Activated T-cell treated with anti-CD3 and anti-CD28 coated beads, Interleukin-2, amount 50 U/mL, for 24 hours (primary cell): ENCODE measurements around the gene WHRN.

Source experiments
- DNase-seq: peaks from one replicate; pipeline ENCODE4 v3.0.0-alpha.2; 2020
- H3K27ac Mint-ChIP-seq: 2 replicates; pipeline ENCODE4 v1.8.0; 2020; ENCODE audit warnings: mild to moderate bottlenecking, mixed read lengths
- H3K27me3 Mint-ChIP-seq: 2 replicates; pipeline ENCODE4 v1.8.0; 2020; ENCODE audit warnings: mixed read lengths
- H3K36me3 Mint-ChIP-seq: 2 replicates; pipeline ENCODE4 v1.8.0; 2020; ENCODE audit warnings: low read depth, mixed read lengths
- H3K4me1 Mint-ChIP-seq: 2 replicates; pipeline ENCODE4 v1.8.0; 2020; ENCODE audit warnings: low read depth, mixed read lengths
- H3K4me3 Mint-ChIP-seq: 2 replicates; pipeline ENCODE4 v1.8.0; 2020; ENCODE audit warnings: mild to moderate bottlenecking, moderate library complexity, mixed read lengths
- H3K9me3 Mint-ChIP-seq: 2 replicates; pipeline ENCODE4 v1.8.0; 2020; ENCODE audit warnings: mixed read lengths

WHRN gene

DNA sequence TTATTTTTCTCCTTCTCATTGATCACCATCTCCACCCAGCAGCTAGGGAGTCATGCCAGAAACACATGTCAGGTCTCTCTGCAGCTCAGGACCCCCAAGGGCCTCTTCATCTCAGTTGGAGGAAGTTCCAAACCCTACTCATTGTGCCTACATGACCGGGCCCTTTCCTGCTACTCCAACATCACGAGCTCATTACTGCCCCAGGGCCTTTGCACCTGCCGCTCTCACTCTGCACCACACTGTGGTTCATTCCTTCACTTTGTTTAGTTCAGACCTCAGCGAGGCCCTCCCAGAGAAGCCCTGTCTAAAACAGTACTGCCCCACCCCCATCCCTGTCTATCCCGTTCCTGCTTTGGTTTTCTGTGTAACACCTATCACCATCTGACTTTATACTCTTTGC is 95.4 kb downstream of the WHRN start:
- no peak overlapping the region for H3K27ac Mint-ChIP-seq
- no peaks in the 10 kb centered on the region for H3K27me3 Mint-ChIP-seq
- H3K9me3 Mint-ChIP-seq = no peaks in the 10 kb centered on the region
- H3K4me3 Mint-ChIP-seq = no peak overlapping the region
- DNase-seq = no peak
- H3K4me1 Mint-ChIP-seq = peaks cover 4% of the 10 kb centered on the region
- no peaks in the 10 kb centered on the region for H3K36me3 Mint-ChIP-seq

DNA sequence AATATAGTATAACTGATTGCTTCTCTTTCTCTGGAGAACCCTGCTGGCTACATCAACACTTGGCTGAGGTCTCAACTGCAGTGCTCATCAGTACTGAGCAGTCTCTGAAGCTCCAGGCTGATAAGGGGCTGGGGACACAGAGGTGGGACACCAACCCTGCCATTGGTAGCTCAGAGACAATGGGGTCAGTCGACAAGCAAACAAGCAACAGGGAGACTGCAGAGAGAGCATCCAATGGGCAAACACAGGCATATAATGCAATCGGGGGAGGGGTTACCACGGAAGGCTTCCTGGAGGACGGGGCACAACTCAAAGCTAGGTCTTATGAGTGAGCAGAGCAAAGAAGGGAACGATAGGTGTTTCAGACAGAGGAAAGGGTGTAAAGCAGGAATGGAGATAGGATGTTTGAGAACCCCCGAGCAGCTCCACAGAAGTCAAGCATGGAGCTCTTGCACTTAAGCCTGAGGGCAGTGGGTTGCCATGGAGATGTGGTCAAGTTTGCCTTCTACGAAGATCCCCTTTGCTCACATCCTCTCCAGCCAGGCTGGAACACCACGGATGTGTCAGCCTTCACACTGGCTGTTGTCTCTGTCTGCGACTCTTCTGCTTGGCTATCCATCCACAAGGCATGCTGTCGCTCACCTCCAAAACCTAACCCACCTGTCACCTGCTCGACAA is 96.0 kb downstream of the WHRN start:
- Mint-ChIP-seq H3K36me3 (no peaks in the 10 kb centered on the region), H3K4me1 (peaks cover 4% of the 10 kb centered on the region), H3K4me3 (no peak overlapping the region), H3K9me3 (no peaks in the 10 kb centered on the region), H3K27me3 (no peaks in the 10 kb centered on the region), H3K27ac (no peak overlapping the region)
- DNase-seq = no peak

DNA sequence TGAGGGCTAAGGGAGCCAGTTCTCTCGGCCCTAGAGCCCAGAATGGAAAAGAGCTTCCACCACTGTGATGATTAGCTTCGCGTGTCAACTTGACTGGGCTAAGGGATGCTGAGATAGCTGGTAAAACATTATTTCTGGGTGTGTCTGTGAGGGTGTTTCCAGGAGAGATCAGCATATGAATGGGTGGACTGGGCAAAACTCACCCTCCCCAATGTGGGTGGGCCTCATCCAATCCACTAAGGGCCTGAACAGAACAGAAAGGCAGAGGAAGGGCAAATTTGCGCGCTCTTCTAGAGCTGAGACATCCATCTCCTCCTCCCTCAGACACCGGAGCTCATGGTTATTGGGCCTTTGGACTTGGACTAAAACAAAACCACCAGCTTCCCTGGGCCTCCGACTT is 96.6 kb downstream of the WHRN start:
- Mint-ChIP-seq H3K9me3 (no peaks in the 10 kb centered on the region), H3K36me3 (no peaks in the 10 kb centered on the region), H3K4me1 (peaks cover 4% of the 10 kb centered on the region), H3K27ac (no peak overlapping the region), H3K27me3 (no peaks in the 10 kb centered on the region), H3K4me3 (no peak overlapping the region)
- DNase-seq = no peak

DNA sequence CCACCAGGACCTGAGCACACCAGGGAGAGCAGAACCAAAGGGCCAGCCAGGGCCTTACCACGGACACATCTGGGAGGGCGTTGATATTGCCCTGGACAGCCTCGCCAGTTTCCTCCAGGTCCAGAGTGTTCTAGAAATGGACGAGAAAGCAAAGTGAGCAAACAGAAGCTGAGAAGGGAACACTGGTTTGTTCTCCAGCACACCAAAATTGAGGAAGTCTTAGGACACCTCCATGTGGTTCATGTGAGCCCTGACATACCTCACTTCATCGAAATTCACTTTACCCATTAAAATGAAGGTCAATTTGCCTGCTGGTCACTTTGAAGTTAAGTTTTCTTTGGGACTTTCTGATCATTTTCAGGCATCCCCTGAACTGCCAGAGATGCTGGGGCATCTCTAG is 97.4 kb downstream of the WHRN start:
- DNase-seq = no peak
- H3K36me3 Mint-ChIP-seq = no peaks in the 10 kb centered on the region
- no peak overlapping the region for H3K4me3 Mint-ChIP-seq
- no peak overlapping the region for H3K27ac Mint-ChIP-seq
- peaks cover 4% of the 10 kb centered on the region for H3K4me1 Mint-ChIP-seq
- H3K9me3 Mint-ChIP-seq = no peaks in the 10 kb centered on the region
- H3K27me3 Mint-ChIP-seq = no peaks in the 10 kb centered on the region

DNA sequence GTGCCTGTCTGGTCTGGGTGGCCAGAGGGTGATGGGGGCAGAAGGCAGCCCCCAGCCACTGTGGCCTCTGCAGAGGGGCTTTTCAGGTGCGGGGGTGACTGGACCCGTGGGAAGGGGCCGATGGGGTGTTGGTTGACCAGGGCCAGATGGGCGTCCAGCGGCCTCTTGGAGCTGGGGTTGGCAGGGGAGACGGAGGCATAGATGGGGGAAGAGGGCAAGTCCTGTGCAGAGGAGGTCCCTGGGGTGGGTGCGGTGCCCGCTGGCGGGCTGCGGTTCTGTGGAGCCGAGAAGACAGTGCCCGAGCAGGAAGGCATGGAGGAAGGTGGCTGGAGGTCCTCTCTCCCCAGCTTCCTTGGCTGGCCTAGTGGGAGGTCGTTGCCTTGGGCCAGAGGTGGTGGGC is 98.8 kb downstream of the WHRN start:
- H3K36me3 Mint-ChIP-seq = no peaks in the 10 kb centered on the region
- H3K27ac Mint-ChIP-seq = no peak overlapping the region
- DNase-seq = no peak
- H3K4me3 Mint-ChIP-seq = no peak overlapping the region
- H3K4me1 Mint-ChIP-seq = peaks cover 4% of the 10 kb centered on the region
- no peaks in the 10 kb centered on the region for H3K27me3 Mint-ChIP-seq
- H3K9me3 Mint-ChIP-seq = no peaks in the 10 kb centered on the region

DNA sequence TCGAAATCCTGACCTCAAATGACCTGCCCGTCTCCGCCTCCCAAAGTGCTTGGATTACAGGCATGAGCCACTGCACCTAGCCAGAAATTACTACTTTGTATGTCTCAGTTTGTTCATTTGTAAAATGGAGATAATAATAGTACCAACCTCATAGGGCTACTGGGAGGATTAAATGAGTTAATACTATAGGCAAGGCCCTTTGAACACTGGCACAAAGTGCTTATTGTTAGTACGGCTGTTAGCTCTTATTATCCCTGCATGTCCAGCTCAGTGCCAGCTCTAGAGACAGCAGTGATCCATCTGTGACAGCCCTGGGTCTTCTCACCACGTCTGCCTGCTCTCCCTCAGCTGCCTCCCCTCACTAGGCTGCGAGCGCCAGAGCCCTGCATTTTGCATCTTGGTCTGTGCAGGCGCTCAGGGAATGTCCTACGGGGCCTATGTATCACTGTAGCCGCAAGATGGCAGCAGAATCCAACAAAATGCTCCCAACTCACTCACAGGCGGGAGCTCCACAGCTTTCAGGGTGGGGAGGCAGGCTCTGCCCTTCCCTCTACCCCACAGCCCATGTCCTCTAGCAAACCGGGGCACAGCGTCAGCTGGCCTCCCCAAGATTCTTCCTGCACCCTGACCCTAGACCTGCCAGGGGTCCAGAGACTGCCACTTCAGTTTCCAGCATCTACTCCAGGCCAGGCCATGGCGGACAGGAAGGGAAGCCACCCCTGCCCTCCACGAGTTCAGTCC is 99.8 kb downstream of the WHRN start:
- Mint-ChIP-seq H3K36me3 (no peaks in the 10 kb centered on the region), H3K27me3 (no peaks in the 10 kb centered on the region), H3K4me1 (peaks cover 4% of the 10 kb centered on the region), H3K4me3 (no peak overlapping the region), H3K27ac (peak overlapping the region; percentile 33), H3K9me3 (no peaks in the 10 kb centered on the region)
- DNase-seq = peak; percentile 84

DNA sequence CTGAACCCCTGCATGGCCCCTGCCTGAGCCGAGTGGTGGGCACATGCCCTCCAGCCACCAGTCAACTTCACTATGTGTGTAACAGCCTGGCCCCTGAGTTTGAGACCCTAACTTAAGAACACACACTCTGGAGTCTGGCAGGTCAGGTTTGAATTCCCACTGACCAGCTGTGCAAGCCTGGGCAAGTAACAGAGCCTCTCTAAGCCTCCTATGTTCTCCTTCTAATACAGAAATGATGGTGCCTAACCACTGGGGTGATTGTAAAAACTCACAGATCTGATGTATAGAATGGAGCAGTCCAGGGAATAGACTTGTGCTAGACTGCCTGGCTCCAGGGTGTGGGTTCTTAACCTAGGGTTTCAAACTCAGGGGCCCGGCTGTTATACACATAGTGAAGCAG is 100.7 kb downstream of the WHRN start:
- Mint-ChIP-seq H3K4me1 (peaks cover 4% of the 10 kb centered on the region), H3K9me3 (no peaks in the 10 kb centered on the region), H3K27ac (no peak overlapping the region), H3K36me3 (no peaks in the 10 kb centered on the region), H3K27me3 (no peaks in the 10 kb centered on the region), H3K4me3 (no peak overlapping the region)
- DNase-seq = no peak

DNA sequence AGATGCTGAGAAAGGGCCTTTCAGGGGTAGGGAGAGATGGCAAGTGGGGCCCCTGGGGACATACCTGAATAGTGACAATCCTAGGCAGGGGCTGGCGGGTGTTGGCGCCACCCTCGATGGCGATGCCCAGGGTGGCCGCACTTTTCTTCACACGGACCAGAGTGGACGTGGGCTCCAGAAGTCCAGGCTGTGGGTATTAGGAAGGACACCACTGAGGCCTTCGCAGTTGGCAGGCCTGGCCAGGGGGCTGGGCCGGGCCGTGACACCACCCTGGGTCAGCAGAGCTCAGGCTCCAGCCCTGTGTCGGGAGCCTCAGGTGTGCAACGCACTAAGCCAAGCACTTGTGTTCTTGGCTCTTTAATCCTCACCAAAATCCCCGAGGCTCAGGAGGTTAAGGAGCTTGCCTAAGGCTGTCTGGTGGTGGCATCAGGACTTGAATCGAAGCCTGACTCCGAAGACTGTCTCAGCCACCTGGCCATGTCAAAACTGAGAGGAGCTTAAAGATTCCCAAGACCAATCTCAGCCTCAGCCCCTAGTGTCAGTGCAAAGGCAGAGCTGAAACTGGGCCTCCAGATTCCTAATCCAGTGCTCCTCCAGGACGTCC is 102.0 kb downstream of the WHRN start:
- Mint-ChIP-seq H3K27ac (no peak overlapping the region), H3K27me3 (no peaks in the 10 kb centered on the region), H3K9me3 (no peaks in the 10 kb centered on the region), H3K4me3 (no peak overlapping the region), H3K4me1 (peaks cover 6% of the 10 kb centered on the region), H3K36me3 (peaks cover under 1% of the 10 kb centered on the region)
- no peak for DNase-seq

DNA sequence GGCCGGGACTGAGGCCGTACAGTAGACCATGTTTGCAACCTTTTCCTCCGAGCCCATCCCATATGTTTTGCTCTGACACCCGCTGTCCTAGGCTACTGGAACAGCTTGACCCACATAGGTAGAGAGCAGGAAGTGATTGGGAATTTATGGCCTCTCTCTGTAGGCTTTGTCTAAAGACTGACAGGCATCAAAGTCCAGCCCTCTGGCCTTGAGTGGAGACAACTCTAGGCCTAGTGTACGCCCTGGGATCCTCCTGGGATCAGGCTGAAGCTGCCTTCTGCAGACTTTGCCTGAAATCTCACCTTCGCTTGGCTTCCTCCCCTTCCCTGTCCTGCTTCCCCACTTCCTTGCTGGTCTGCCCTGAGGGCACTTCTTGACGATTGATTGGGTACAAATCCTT is 103.9 kb downstream of the WHRN start:
- H3K36me3 Mint-ChIP-seq = peaks cover 14% of the 10 kb centered on the region
- H3K27me3 Mint-ChIP-seq = no peaks in the 10 kb centered on the region
- H3K4me3 Mint-ChIP-seq = no peak overlapping the region
- H3K4me1 Mint-ChIP-seq = peaks cover 21% of the 10 kb centered on the region
- no peak for DNase-seq
- no peak overlapping the region for H3K27ac Mint-ChIP-seq
- no peaks in the 10 kb centered on the region for H3K9me3 Mint-ChIP-seq

DNA sequence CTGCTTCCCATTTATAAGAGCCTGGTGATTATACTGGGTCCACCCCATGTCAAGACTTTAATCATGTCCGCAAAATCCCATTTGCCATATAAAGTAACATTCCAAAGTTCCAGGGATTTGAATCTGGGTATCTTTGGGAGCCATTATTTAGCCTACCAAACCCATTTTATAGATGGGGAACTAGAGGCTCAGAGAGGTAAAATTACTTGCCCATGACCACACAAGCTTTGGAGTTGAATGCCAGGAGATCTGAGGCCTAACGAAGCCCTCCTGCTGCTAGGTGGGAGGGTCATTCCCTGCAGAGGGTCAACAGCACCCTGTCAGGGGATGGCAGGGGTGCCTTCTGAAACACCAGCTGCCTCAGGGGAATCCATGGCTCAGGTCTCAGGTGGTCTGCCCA is 104.5 kb downstream of the WHRN start:
- peaks cover 19% of the 10 kb centered on the region for H3K36me3 Mint-ChIP-seq
- H3K4me1 Mint-ChIP-seq = peaks cover 26% of the 10 kb centered on the region
- H3K27me3 Mint-ChIP-seq = no peaks in the 10 kb centered on the region
- no peak overlapping the region for H3K4me3 Mint-ChIP-seq
- no peak for DNase-seq
- H3K27ac Mint-ChIP-seq = no peak overlapping the region
- H3K9me3 Mint-ChIP-seq = no peaks in the 10 kb centered on the region

DNA sequence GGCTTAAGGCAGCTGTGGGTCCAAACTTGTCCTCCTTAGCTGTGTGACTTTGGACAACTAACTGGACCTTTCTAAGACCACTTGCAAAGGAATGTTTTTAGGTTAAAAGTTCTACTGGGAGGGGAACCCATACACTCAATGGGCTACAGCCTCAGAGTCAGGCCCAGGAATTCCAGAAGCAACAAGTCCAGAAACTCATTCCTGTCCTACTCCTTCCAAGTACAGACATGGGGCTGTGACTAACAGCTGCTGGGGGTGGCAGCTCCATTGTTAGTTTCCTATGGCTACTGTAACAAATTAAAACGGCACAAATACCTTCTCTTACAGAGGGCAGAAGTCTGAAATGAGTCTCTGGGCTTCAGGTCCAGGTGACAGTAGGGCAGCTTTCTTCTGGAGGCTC is 105.1 kb downstream of the WHRN start:
- Mint-ChIP-seq H3K27me3 (no peaks in the 10 kb centered on the region), H3K4me1 (peaks cover 27% of the 10 kb centered on the region), H3K36me3 (peaks cover 24% of the 10 kb centered on the region), H3K27ac (peak overlapping the region; percentile 20), H3K4me3 (no peak overlapping the region), H3K9me3 (no peaks in the 10 kb centered on the region)
- DNase-seq = no peak

DNA sequence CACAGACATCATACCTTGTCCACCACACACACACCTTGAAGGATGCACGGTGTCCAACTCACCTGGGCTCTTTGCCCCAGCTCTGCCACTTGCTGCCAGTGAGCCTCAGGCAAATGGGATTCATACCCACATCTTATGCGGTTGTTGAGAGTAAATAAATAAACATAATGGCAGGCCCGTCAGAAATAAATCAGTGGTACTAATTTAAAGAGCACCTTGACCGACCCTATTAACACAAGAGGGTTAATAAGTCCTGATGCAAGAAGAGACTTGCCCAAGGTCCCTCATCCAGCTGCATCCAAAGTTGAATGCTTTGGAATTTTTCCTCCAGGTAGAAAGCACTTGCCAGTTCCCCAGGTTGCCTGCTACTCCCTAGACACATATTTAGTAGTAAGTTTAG is 105.9 kb downstream of the WHRN start:
- no peaks in the 10 kb centered on the region for H3K9me3 Mint-ChIP-seq
- DNase-seq = no peak
- peaks cover 32% of the 10 kb centered on the region for H3K36me3 Mint-ChIP-seq
- no peak overlapping the region for H3K27ac Mint-ChIP-seq
- H3K27me3 Mint-ChIP-seq = no peaks in the 10 kb centered on the region
- H3K4me1 Mint-ChIP-seq = peaks cover 36% of the 10 kb centered on the region
- no peak overlapping the region for H3K4me3 Mint-ChIP-seq

DNA sequence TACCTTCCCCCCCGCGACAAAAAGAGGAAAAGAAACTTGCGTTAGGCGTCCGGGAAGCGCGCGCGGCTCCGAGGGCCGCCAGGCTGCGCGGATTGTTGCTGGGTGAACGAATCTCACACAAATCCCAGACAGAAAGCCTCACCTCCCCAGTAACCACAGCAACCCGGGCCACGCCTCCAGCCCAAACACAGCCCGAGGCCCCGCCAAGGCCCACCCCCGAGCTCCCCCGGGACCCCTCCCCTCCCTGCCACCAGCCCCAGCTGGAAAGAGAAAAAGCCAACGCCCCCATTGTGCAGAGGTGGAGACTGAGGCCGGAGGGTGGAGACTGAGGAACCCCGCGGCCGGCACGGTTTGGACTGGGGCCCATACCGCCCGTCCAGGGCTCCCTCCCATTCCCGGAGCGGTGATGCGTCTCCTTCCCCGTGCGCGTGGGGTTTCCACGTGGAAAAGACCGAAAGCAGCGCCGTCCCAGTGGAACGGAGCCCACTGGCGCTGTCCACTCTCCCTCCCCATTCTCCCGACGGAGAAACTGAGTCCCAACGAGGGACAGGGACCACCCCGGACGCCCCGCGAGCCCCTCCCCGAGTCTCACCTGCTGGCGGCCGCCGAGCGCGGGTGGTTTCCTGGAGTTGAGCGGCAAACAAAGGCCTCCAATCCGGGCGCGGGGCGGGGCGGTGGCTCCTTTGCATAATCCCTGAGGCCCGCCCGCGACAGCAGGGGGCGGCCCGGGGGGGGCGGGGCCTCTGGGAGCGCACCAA is 107.2 kb downstream of the WHRN start:
- Mint-ChIP-seq H3K4me3 (peak overlapping the region; percentile 94), H3K36me3 (peaks cover 39% of the 10 kb centered on the region), H3K27ac (peak overlapping the region; percentile 92), H3K27me3 (no peaks in the 10 kb centered on the region), H3K9me3 (no peaks in the 10 kb centered on the region), H3K4me1 (peaks cover 46% of the 10 kb centered on the region)
- peak; percentile 97 for DNase-seq

DNA sequence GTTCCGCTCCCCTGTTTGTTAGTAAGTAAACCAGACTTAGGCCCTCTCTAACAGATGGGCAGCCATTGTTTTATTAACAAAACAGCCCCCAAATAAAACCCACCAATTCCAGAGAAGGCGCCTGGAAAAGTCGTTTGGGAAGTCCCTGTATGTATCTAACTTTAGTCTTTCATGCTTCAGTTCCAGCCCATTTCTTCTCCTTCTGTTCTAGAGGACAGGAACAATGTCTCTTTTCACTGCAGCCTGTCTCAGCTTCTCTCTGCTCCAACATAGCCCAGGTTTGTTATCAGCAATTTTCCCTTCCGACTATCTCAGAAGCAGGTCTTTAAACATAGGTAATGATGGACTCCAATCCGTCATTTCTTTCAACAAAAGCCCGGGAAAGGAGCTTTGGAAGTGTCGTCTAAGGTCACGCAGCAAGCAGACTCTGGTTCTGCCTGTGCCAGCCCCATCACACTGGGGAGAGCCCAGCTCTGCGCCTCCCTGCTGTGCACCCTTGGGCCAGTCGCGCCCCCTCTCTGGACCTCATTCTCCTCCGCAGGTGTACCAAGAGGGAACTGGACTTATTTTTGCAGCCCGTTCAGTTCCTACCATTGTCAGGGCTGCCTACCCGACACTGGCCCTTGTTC is 107.9 kb downstream of the WHRN start:
- DNase-seq = no peak
- H3K36me3 Mint-ChIP-seq = peaks cover 46% of the 10 kb centered on the region
- H3K9me3 Mint-ChIP-seq = no peaks in the 10 kb centered on the region
- H3K27ac Mint-ChIP-seq = peak overlapping the region; percentile 92
- peak overlapping the region; percentile 94 for H3K4me3 Mint-ChIP-seq
- H3K27me3 Mint-ChIP-seq = no peaks in the 10 kb centered on the region
- peaks cover 53% of the 10 kb centered on the region for H3K4me1 Mint-ChIP-seq
